ENCODE data around the gene GMCL1. TPM values are rescaled to one million over a fixed set of nuclear protein-coding genes. Genes with fewer than 3 reads are reported as not detected.
"Not testable (repeated sequence)": the region's sequence is repeated elsewhere in the genome, so short reads cannot be mapped to it uniquely, and the experiment has no call there.

The GMCL1 gene, protein sequence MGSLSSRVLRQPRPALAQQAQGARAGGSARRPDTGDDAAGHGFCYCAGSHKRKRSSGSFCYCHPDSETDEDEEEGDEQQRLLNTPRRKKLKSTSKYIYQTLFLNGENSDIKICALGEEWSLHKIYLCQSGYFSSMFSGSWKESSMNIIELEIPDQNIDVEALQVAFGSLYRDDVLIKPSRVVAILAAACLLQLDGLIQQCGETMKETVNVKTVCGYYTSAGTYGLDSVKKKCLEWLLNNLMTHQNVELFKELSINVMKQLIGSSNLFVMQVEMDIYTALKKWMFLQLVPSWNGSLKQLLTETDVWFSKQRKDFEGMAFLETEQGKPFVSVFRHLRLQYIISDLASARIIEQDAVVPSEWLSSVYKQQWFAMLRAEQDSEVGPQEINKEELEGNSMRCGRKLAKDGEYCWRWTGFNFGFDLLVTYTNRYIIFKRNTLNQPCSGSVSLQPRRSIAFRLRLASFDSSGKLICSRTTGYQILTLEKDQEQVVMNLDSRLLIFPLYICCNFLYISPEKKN
- total RNA-seq = 10.2 and 17.2 TPM in 2 replicates

GRCh38 chr2:69829256-69830044 is at the start of gene GMCL1:
Gene GMCL1, plus strand, starts transcription at chr2:69829660. Its CDS starts 233 bp downstream, at chr2:69829893.
- peak; percentile 79 for DNase-seq (ENCODE audit: low read depth, low spot score)

GRCh38 chr2:69780921-69781320 is 48.5 kb upstream of the GMCL1 start:
- DNase-seq (ENCODE audit: low read depth, low spot score) = no peak

- DNase-seq (ENCODE audit: low read depth, low spot score) = no peak
These were observed 47.9 kb upstream of the GMCL1 start for GRCh38 chr2:69781321-69782248.

DNA sequence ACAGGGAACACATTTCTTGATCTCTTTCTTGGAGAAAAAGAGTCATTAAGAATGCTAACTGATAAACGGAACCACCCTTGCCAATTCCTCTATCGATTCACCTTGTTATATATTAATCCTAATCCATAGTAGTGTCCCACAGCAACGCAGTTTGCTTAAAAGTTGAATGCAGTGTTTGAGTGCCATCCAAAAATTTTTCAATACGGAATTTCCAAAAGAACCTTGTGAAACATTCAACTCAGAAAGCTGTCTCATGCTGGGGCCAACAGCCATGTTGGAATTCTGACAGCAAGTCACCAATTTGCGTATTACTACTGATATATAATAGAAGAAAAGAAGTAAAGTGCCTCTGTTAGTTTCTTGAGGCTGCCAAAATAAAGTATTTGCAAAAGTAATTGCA is 45.2 kb upstream of the GMCL1 start:
- DNase-seq (ENCODE audit: low read depth, low spot score) = no peak

DNA sequence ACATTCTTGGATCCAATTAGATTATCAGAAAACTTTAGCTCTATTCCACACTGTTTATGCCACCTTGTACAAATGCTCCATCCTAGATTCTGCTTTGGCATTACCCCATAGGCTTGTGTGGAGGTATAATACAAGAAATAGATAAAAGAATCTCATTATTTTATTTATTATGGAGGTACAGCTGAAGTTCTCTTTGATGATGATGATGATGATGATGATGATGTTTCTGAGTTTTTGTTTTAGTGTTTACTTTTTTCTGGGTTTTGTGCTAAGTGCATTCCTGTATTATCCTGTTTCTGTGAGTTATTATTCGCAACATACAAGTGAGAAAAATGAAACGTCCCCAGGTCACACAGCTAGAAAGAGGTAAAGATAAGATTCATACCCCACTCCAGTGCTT is 44.1 kb upstream of the GMCL1 start:
- no peak for DNase-seq (ENCODE audit: low read depth, low spot score)

GRCh38 chr2:69786052-69786560 is 43.4 kb upstream of the GMCL1 start:
- DNase-seq (ENCODE audit: low read depth, low spot score) = no peak

- no peak for DNase-seq (ENCODE audit: low read depth, low spot score)
These were observed 40.2 kb upstream of the GMCL1 start for GRCh38 chr2:69789175-69789721.

GRCh38 chr2:69789772-69790600 is 39.5 kb upstream of the GMCL1 start:
- no peak for DNase-seq (ENCODE audit: low read depth, low spot score)

- no peak for DNase-seq (ENCODE audit: low read depth, low spot score)
These were observed 38.9 kb upstream of the GMCL1 start for GRCh38 chr2:69790601-69790959.

DNA sequence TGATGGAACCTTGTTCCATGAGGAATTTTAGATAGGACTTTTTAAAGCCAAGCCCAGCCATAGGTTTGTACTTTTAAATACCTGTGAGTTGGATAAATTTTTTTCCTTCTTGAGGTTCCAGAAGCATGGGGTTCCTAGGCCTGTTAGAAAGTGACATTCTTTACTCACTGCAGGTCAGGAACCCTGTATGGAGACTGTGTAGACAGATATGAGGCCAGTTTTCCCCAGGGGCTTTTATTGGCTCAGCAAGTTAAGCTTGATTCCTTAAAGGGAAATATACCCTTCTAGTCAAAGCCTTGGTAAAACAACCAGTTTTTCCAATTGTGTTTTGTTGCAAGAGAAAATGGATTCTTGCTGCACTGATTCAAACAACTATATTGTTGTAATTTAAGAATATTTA is 38.4 kb upstream of the GMCL1 start:
- DNase-seq (ENCODE audit: low read depth, low spot score) = no peak

DNA sequence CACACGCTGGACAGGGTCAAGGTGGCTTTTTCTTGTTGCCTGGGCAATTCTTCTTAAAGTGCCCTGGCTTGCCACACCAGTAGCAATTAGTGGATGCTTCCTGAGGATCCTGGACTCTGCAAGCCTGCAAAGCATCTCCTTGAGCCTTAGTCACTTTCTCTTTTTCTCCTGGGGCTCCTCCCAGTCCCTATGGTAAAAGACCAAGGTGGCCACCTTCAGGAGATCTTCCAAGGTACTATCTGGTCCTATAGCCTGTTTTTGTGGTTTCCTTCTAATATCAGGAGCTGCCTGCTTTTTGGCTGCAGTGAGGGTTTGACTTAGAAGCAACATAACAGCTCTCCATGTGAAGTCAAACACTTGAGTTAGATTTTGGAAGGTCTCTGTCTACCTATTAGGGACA is 33.3 kb upstream of the GMCL1 start:
- no peak for DNase-seq (ENCODE audit: low read depth, low spot score)

- no peak for DNase-seq (ENCODE audit: low read depth, low spot score)
These were observed 32.2 kb upstream of the GMCL1 start for GRCh38 chr2:69797235-69797634.

GRCh38 chr2:69797836-69798289 is 31.6 kb upstream of the GMCL1 start:
- no peak for DNase-seq (ENCODE audit: low read depth, low spot score)

- no peak for DNase-seq (ENCODE audit: low read depth, low spot score)
These were observed 31.1 kb upstream of the GMCL1 start for GRCh38 chr2:69798290-69798908.

GRCh38 chr2:69798909-69799526 is 30.4 kb upstream of the GMCL1 start:
- DNase-seq (ENCODE audit: low read depth, low spot score) = peak; percentile 66

GRCh38 chr2:69801745-69802290 is 27.6 kb upstream of the GMCL1 start:
- no peak for DNase-seq (ENCODE audit: low read depth, low spot score)

DNA sequence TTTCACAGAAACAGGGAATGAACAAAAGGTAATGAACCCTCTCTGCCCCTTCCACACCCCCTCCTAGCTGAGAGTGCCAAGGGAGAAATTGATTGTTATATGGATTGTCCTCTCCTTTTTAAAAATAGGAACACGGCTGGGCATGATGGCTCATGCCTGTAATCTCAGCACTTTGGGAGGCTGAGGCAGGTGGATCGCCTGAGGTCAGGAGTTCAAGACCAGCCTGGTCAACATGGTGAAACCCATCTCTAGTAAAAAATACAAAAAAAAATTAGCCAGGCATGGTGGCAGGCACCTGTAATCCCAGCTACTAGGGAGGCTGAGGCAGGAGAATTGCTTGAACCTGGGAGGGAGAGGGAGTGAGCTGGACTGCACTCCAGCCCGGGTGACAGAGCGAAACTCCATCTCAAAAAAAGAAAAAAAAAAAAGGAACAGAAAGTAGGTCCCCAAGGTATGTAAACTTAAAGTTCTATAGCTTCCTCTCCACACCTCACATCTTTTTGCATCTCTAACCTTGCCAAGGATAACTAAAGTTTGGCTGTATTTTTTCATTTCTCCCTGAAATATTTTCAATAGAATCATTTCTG is 26.6 kb upstream of the GMCL1 start:
- DNase-seq (ENCODE audit: low read depth, low spot score) = not testable (repeated sequence)

- no peak for DNase-seq (ENCODE audit: low read depth, low spot score)
These were observed 25.0 kb upstream of the GMCL1 start for GRCh38 chr2:69804416-69804815.
